H1 (cell line): ENCODE measurements around the gene TXNRD2. TPM values are rescaled to one million over a fixed set of nuclear protein-coding genes. Genes with fewer than 3 reads are reported as not detected.

Experiments
- EZH2 ChIP-seq: fragments of 200-600 bp; sonication (generic); IDR thresholded peaks from 2 replicates; pipeline ENCODE4 v1.7.1; 2012; ENCODE audit warnings: low read depth, mild to moderate bottlenecking, moderate library complexity, low read length, inconsistent platforms; ENCODE audit not compliant: severe bottlenecking
- SIRT6 ChIP-seq: IDR thresholded peaks from one replicate; pipeline ENCODE4 v1.7.1; 2012; ENCODE audit warnings: low read length, inconsistent platforms
- polyA plus RNA-seq, 7 experiments: library from polyadenylated mRNA; depleted of rRNA in 3 of 7; stranded (reverse) in 5 of 7; unstranded in 2 of 7; fragments of >200 nt in 5 of 7; fragments of 200-250 nt in 2 of 7; gene quantifications; 1 replicate in 5 of 7; 2 replicates in 1 of 7; 4 replicates in 1 of 7; pipeline versions ENCODE4 v1.2.1 to v1.2.3, GENCODE V29; 2011 to 2013; ENCODE audit warnings: missing spikeins in 2 of 7, mixed read lengths in 2 of 7
- total RNA-seq: library from RNA; stranded (reverse); fragmentation: NEBNext Ultra II Directional; extraction: Animal tissue kit (Norgen Biotek cat#: 25700); gene quantifications from 2 replicates; pipeline ENCODE4 v1.2.1, GENCODE V29; 2021

Gene TXNRD2
- total and polyA plus RNA-seq, 2 of the 8 experiments (the other 6 are each of a cell fraction or from before 2014, with no cell fraction given) = 14.8 to 21.9 TPM

DNA sequence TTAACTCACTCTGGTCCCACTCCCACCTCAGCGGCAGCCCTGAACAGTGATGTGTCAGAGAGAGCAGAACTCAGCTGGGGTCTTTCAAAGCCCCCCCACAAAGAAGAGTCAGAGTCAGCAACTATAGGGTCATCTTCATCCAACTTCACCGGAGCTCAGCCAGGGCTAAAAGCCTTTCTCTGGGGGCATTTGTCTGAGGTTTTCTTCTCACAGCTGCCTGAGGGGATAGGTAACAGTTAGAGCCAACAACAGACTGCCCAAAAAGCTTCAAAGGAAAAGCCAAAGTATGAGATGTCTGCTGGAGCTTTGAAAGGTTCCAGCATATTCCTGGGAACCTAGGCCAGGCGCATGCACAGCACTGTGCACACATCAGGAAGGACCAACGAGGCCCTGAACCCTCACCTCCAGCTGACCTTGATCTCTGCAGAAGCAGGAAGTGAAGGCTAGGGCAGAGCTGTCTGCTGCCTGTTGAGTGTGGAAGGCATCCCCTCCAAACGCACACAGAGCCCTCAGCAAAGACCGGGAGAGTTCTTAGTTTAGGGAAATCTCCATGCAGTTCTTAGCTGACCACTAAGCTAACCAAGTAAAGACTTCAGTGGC, 28.2 kb downstream of the TXNRD2 start (continued):
- TF ChIP-seq EZH2 (no peak), SIRT6 (no peak)
